ENCODE results near the gene NCKAP5.

DNA sequence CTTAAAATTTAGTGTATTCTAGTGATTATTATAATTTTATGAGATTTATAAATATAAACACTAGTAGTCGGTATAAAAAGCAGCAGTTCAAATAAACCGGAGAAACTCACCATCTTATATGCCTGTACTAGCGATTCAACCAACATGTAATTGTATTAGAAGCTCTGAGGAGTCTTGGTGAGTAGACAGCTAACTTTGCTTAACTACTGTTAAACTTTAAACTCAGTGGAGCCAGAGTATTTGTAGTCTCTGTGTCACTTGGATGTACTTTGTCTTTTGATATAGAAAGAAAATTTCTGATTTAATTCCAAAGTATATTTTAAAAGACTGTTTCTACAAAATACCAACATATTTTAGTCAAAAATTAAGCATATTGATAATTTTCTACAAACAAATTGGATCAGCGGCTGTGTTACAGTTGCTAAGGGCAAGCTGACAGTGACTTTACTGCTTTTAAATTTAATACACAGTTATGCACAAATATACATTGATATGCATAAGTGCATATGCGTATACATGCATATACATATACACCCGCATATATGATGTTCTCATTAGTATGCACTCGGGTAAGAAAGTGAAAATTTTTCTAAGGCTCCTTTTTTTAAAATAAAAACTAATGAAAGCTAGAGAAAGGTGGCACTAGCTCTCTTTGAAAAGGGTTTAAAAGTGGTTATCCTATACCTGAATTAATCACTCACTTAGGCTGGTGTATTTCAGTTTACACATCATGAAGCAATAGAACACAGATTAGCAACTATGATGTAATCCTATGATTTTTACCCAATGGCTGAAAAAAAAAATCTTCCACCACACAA is 374.5 kb downstream of the NCKAP5 start:
- TF ChIP-seq SUZ12 (IDR thresholded peaks at IDR 0.05; ENCODE audit: extremely low read depth, insufficient read depth, insufficient read length) = no peak
- TF ChIP-seq YY1 (IDR thresholded peaks at IDR 0.05; ENCODE audit: insufficient read depth, insufficient read length) = no peak
- TF ChIP-seq ZNF274 (IDR thresholded peaks at IDR 0.05; ENCODE audit: low read depth, low read length) = no peak

All from NT2/D1 (cell line).